ENCODE results near the gene MYL12A.

DNA sequence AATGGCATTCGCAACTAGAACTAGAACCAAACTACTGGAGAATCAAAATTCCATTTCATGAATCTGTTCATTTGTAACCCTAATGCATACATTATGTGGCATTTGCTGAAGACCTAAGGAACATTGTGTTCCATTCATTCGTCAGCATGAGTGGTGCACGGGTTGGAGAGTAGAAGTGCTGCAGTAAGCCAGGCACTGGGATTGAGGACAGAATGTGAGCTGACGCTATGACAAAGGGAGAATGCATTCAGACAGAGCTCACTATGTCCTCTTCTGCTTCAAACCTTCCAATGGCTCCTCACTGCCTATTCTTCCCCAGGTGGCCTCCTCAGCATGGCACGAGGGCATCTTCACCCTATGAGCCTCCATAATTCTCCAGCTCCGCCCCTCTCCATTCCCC lies 21.6 kb upstream of the MYL12A start:
- TF ChIP-seq RARB (CRISPR knock-in tag; IDR thresholded peaks at IDR 0.05) (no peak), CSDC2 (CRISPR knock-in tag; IDR thresholded peaks at IDR 0.05) (no peak), TCF4 (CRISPR knock-in tag; IDR thresholded peaks at IDR 0.05; ENCODE audit: borderline replicate concordance) (no peak), ISL1 (CRISPR knock-in tag; IDR thresholded peaks at IDR 0.05) (no peak)
- TF ChIP-seq, protein P1, sequence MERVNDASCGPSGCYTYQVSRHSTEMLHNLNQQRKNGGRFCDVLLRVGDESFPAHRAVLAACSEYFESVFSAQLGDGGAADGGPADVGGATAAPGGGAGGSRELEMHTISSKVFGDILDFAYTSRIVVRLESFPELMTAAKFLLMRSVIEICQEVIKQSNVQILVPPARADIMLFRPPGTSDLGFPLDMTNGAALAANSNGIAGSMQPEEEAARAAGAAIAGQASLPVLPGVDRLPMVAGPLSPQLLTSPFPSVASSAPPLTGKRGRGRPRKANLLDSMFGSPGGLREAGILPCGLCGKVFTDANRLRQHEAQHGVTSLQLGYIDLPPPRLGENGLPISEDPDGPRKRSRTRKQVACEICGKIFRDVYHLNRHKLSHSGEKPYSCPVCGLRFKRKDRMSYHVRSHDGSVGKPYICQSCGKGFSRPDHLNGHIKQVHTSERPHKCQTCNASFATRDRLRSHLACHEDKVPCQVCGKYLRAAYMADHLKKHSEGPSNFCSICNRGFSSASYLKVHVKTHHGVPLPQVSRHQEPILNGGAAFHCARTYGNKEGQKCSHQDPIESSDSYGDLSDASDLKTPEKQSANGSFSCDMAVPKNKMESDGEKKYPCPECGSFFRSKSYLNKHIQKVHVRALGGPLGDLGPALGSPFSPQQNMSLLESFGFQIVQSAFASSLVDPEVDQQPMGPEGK (CRISPR knock-in tag; IDR thresholded peaks at IDR 0.05; ENCODE audit: borderline replicate concordance): no peak
- TF ChIP-seq, protein P2, sequence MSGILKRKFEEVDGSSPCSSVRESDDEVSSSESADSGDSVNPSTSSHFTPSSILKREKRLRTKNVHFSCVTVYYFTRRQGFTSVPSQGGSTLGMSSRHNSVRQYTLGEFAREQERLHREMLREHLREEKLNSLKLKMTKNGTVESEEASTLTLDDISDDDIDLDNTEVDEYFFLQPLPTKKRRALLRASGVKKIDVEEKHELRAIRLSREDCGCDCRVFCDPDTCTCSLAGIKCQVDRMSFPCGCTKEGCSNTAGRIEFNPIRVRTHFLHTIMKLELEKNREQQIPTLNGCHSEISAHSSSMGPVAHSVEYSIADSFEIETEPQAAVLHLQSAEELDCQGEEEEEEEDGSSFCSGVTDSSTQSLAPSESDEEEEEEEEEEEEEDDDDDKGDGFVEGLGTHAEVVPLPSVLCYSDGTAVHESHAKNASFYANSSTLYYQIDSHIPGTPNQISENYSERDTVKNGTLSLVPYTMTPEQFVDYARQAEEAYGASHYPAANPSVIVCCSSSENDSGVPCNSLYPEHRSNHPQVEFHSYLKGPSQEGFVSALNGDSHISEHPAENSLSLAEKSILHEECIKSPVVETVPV (CRISPR knock-in tag; IDR thresholded peaks at IDR 0.05): no peak
